PFSK-1 (cell line): Measurements from ENCODE around the gene ZDHHC4.

Experiments
- FOXP2 ChIP-seq: optimal IDR thresholded peaks from 2 replicates; pipeline ENCODE3; 2011; ENCODE audit warnings: borderline replicate concordance, control low read depth, inconsistent platforms; ENCODE audit not compliant: insufficient read depth; ENCODE audit errors: extremely low read length, extremely low read depth
- POLR2AphosphoS5 ChIP-seq: IDR thresholded peaks from 2 replicates; pipeline ENCODE4 v1.6.1; 2012; ENCODE audit warnings: low read depth, mild to moderate bottlenecking, control low read depth, low read length, moderate library complexity
- REST ChIP-seq, 2 experiments: IDR thresholded peaks; 2 replicates each; pipeline versions ENCODE4 v1.6.1 to v1.8.0; 2011 to 2012; ENCODE audit warnings: low read depth in 2 of 2, low read length in 2 of 2, control low read depth in 1 of 2, inconsistent platforms in 1 of 2, mild to moderate bottlenecking in 1 of 2, moderate library complexity in 1 of 2; ENCODE audit not compliant: insufficient read depth in 1 of 2
- SIN3A ChIP-seq: IDR thresholded peaks from 2 replicates; pipeline ENCODE4 v1.6.1; 2012; ENCODE audit warnings: mild to moderate bottlenecking, low read length, moderate library complexity, borderline replicate concordance; ENCODE audit not compliant: insufficient read depth
- TAF1 ChIP-seq: IDR thresholded peaks from 2 replicates; pipeline ENCODE4 v1.6.1; 2012; ENCODE audit warnings: low read length, control low read depth, borderline replicate concordance; ENCODE audit not compliant: insufficient read depth

ZDHHC4 gene

GRCh38 chr7:6551016-6551511, 26.2 kb upstream of the ZDHHC4 start, which contains the start of gene GRID2IP:
GRID2IP (minus strand) TSS chr7:6551461; CDS start chr7:6551436, 25 bp downstream.
- TF ChIP-seq POLR2AphosphoS5, result no peak
- no peak for TF ChIP-seq REST (IDR thresholded peaks at IDR 0.05; ENCODE audit: insufficient read depth in 1 of 2, low read depth in 2 of 2, low read length in 2 of 2)
- TF ChIP-seq SIN3A, result no peak
- no peak for TF ChIP-seq FOXP2
- no peak for TF ChIP-seq TAF1

- TF ChIP-seq REST (IDR thresholded peaks at IDR 0.05; ENCODE audit: insufficient read depth in 1 of 2, low read depth in 2 of 2, low read length in 2 of 2) (no peak), POLR2AphosphoS5 (no peak), FOXP2 (no peak), SIN3A (no peak)
Measured at GRCh38 chr7:6553448-6554044, 23.7 kb upstream of the ZDHHC4 start.

- TF ChIP-seq TAF1, result no peak
- TF ChIP-seq POLR2AphosphoS5, result no peak
Measured at GRCh38 chr7:6554848-6555247, 22.4 kb upstream of the ZDHHC4 start.

- no peak for TF ChIP-seq POLR2AphosphoS5
- no peak for TF ChIP-seq TAF1
- no peak for TF ChIP-seq SIN3A
- TF ChIP-seq REST (IDR thresholded peaks at IDR 0.05; ENCODE audit: insufficient read depth in 1 of 2, low read depth in 2 of 2, low read length in 2 of 2), result no peak
Measured at GRCh38 chr7:6556196-6556595, 21.1 kb upstream of the ZDHHC4 start.

GRCh38 chr7:6558837-6559236, 18.4 kb upstream of the ZDHHC4 start:
- no peak for TF ChIP-seq FOXP2
- no peak for TF ChIP-seq POLR2AphosphoS5
- no peak for TF ChIP-seq TAF1
- no peak for TF ChIP-seq REST (IDR thresholded peaks at IDR 0.05; ENCODE audit: insufficient read depth in 1 of 2, low read depth in 2 of 2, low read length in 2 of 2)
